H1 (cell line): Measurements from ENCODE around the gene SPATA22. TPM values are rescaled to one million over a fixed set of nuclear protein-coding genes. Genes with fewer than 3 reads are reported as not detected.

Experiments
- CTCF ChIA-PET: fragments of 300-600 bp; sonication (Branson Sonifier 250); formaldehyde crosslinking; loops from one replicate; lab custom pipeline; 2021; ENCODE audit not compliant: partially characterized antibody; lab: Charles Lee
- POLR2A ChIA-PET: fragments of 300-600 bp; sonication (Branson Sonifier 250); formaldehyde crosslinking; loops from one replicate; lab custom pipeline; 2021; ENCODE audit warnings: inconsistent platforms; ENCODE audit not compliant: partially characterized antibody; lab: Charles Lee
- DNase-seq, 2 experiments: peaks; one replicate each; pipeline versions ENCODE4 v3.0.0 to v3.0.0-alpha.2; 2010 to 2022; ENCODE audit warnings: low spot score in 2 of 2, low read depth in 1 of 2, mixed read lengths in 1 of 2
- FAIRE-seq: peaks from 2 replicates; lab custom pipeline; 2011; peaks lifted over from hg19 to GRCh38; lab: Jason Lieb, UNC
- H2AFZ ChIP-seq: 2 replicates; pipeline ENCODE4 v1.8.1; 2012; ENCODE audit warnings: low read length, inconsistent platforms
- H2AK5ac ChIP-seq: 2 replicates; pipeline ENCODE4 v1.6.1; 2013; ENCODE audit warnings: low read depth, low read length
- H2BK120ac ChIP-seq: replicated peaks from 2 replicates; pipeline ENCODE3; 2013; ENCODE audit warnings: low read depth, low read length, inconsistent platforms
- H2BK12ac ChIP-seq: 2 replicates; pipeline ENCODE4 v1.6.1; 2013; ENCODE audit warnings: low read depth, low read length
- H2BK15ac ChIP-seq: 2 replicates; pipeline ENCODE4 v1.6.1; 2013; ENCODE audit warnings: low read length
- H2BK20ac ChIP-seq: 2 replicates; pipeline ENCODE4 v1.6.1; 2013; ENCODE audit warnings: low read length
- H2BK5ac ChIP-seq: 2 replicates; pipeline ENCODE4 v1.6.1; 2013; ENCODE audit warnings: low read depth, low read length
- H3K14ac ChIP-seq: 2 replicates; pipeline ENCODE4 v1.6.1; 2013; ENCODE audit warnings: inconsistent platforms; ENCODE audit not compliant: insufficient read length
- H3K18ac ChIP-seq: 2 replicates; pipeline ENCODE4 v1.6.1; 2013; ENCODE audit warnings: low read length; ENCODE audit errors: extremely low read depth
- H3K23ac ChIP-seq: 2 replicates; pipeline ENCODE4 v1.6.1; 2013; ENCODE audit warnings: inconsistent platforms; ENCODE audit not compliant: insufficient read length
- H3K23me2 ChIP-seq: 2 replicates; pipeline ENCODE4 v1.6.1; 2013; ENCODE audit warnings: low read depth, low read length
- H3K27ac ChIP-seq: 2 replicates; pipeline ENCODE4 v1.6.1; 2011; ENCODE audit warnings: low read depth, low read length, inconsistent platforms
- H3K27me3 ChIP-seq, 4 experiments: replicated peaks in 1 of 4; 1 replicate in 1 of 4; 2 replicates in 3 of 4; pipeline versions ENCODE4 v1.6.1 to v1.8.1; 2011 to 2013; ENCODE audit warnings: low read length in 3 of 4, mild to moderate bottlenecking in 3 of 4, inconsistent platforms in 2 of 4, mixed read lengths in 2 of 4, moderate library complexity in 1 of 4; ENCODE audit not compliant: control insufficient read depth in 3 of 4, insufficient read depth in 3 of 4; ENCODE audit errors: extremely low read depth in 1 of 4
- H3K36me3 ChIP-seq, 4 experiments: 2 replicates each; pipeline versions ENCODE4 v1.6.1 to v1.8.1; 2011 to 2013; ENCODE audit warnings: mild to moderate bottlenecking in 4 of 4, low read length in 3 of 4, moderate library complexity in 2 of 4, control low read depth in 1 of 4, inconsistent platforms in 1 of 4; ENCODE audit not compliant: insufficient read depth in 4 of 4, control insufficient read depth in 2 of 4
- H3K4ac ChIP-seq: replicated peaks from 2 replicates; pipeline ENCODE3; 2013; ENCODE audit warnings: low read length, low read depth, mixed read lengths, inconsistent platforms; ENCODE audit not compliant: insufficient read length
- H3K4me1 ChIP-seq, 4 experiments: replicated peaks in 1 of 4; 1 replicate in 1 of 4; 2 replicates in 3 of 4; pipeline versions ENCODE4 v1.6.1 to v1.8.1; 2011 to 2013; ENCODE audit warnings: low read length in 3 of 4, inconsistent platforms in 2 of 4, mixed read lengths in 1 of 4; ENCODE audit not compliant: insufficient read depth in 4 of 4, control insufficient read depth in 3 of 4
- H3K4me2 ChIP-seq, 2 experiments: 2 replicates each; pipeline versions ENCODE4 v1.6.1 to v1.8.1; 2011 to 2013; ENCODE audit warnings: low read depth in 2 of 2, low read length in 2 of 2, control low read depth in 1 of 2, inconsistent platforms in 1 of 2, mild to moderate bottlenecking in 1 of 2; ENCODE audit not compliant: insufficient read depth in 1 of 2
- H3K4me3 ChIP-seq, 4 experiments: fragments of 200-600, 300-600 bp in 1 of 4; sonication (generic), shearing (Covaris generic), sonication (Bioruptor Twin) in 1 of 4; 2 replicates each; pipeline versions ENCODE4 v1.5.1 to v1.8.1; 2011 to 2016; ENCODE audit warnings: low read length in 4 of 4, low read depth in 3 of 4, control low read depth in 2 of 4, inconsistent platforms in 2 of 4, mild to moderate bottlenecking in 2 of 4, mixed read lengths in 1 of 4, moderate library complexity in 1 of 4; ENCODE audit not compliant: insufficient read depth in 2 of 4; ENCODE audit errors: extremely low read depth in 1 of 4
- H3K56ac ChIP-seq: replicated peaks from 2 replicates; pipeline ENCODE3; 2013; ENCODE audit warnings: low read depth, mild to moderate bottlenecking, mixed read lengths, low read length, inconsistent platforms; ENCODE audit not compliant: insufficient read length
- H3K79me1 ChIP-seq: 2 replicates; pipeline ENCODE4 v1.6.1; 2013; ENCODE audit warnings: low read depth, low read length, control low read depth
- H3K79me2 ChIP-seq, 2 experiments: 2 replicates each; pipeline versions ENCODE4 v1.6.1 to v1.8.1; 2012 to 2013; ENCODE audit warnings: low read length in 2 of 2, mild to moderate bottlenecking in 2 of 2, inconsistent platforms in 1 of 2; ENCODE audit not compliant: insufficient read depth in 2 of 2, control insufficient read depth in 1 of 2
- H3K9ac ChIP-seq, 4 experiments: replicated peaks in 1 of 4; 1 replicate in 1 of 4; 2 replicates in 3 of 4; pipeline versions ENCODE4 v1.6.1 to v1.8.1; 2011 to 2013; ENCODE audit warnings: low read depth in 3 of 4, low read length in 3 of 4, control low read depth in 2 of 4, mild to moderate bottlenecking in 2 of 4, moderate library complexity in 2 of 4, inconsistent platforms in 1 of 4; ENCODE audit errors: extremely low read depth in 1 of 4
- H3K9me3 ChIP-seq, 2 experiments: 2 replicates each; pipeline versions ENCODE4 v1.6.1 to v1.8.1; 2012 to 2013; ENCODE audit warnings: mild to moderate bottlenecking in 2 of 2, moderate library complexity in 2 of 2, control low read depth in 1 of 2, inconsistent platforms in 1 of 2, low read depth in 1 of 2, low read length in 1 of 2, mixed read lengths in 1 of 2; ENCODE audit not compliant: insufficient read depth in 2 of 2
- H4K20me1 ChIP-seq, 2 experiments: replicated peaks in 1 of 2; 2 replicates each; pipeline versions ENCODE3 to v1.8.1; 2011 to 2013; ENCODE audit warnings: inconsistent platforms in 2 of 2, low read length in 2 of 2, mild to moderate bottlenecking in 1 of 2; ENCODE audit not compliant: insufficient read depth in 2 of 2, control insufficient read depth in 1 of 2
- H4K5ac ChIP-seq: 2 replicates; pipeline ENCODE4 v1.6.1; 2013; ENCODE audit warnings: low read length, low read depth, mixed read lengths, inconsistent platforms; ENCODE audit not compliant: insufficient read length
- H4K8ac ChIP-seq: 2 replicates; pipeline ENCODE4 v1.8.0; 2013; ENCODE audit warnings: mild to moderate bottlenecking, moderate library complexity, low read length, inconsistent platforms; ENCODE audit not compliant: insufficient read depth; ENCODE audit errors: extremely low read depth
- H4K91ac ChIP-seq: replicated peaks from 2 replicates; pipeline ENCODE3; 2013; ENCODE audit warnings: low read length, mixed read lengths, inconsistent platforms; ENCODE audit not compliant: insufficient read length
- ASH2L ChIP-seq: fragments of 200-600, 300-600 bp; sonication (generic); IDR thresholded peaks from one replicate; pipeline ENCODE4 v1.7.1; 2017; ENCODE audit warnings: low read length
- CEBPB ChIP-seq: IDR thresholded peaks from 2 replicates; pipeline ENCODE4 v1.6.1; 2012; ENCODE audit warnings: low read depth, low read length
- CHD2 ChIP-seq: IDR thresholded peaks from 2 replicates; pipeline ENCODE4 v1.6.1; 2012; ENCODE audit warnings: low read length, improper control_type of control experiment
- CTCF ChIP-seq, 3 experiments: IDR thresholded peaks; 1 replicate in 2 of 3; 2 replicates in 1 of 3; pipeline versions ENCODE4 v1.5.1 to v1.6.1; 2011; ENCODE audit warnings: low read length in 3 of 3, mild to moderate bottlenecking in 3 of 3, inconsistent platforms in 2 of 3, low read depth in 1 of 3, moderate library complexity in 1 of 3; ENCODE audit not compliant: insufficient read depth in 1 of 3; ENCODE audit errors: control extremely low read depth in 1 of 3
- EGR1 ChIP-seq: IDR thresholded peaks from 2 replicates; pipeline ENCODE4 v1.6.1; 2011; ENCODE audit warnings: low read depth, low read length, borderline replicate concordance
- GABPA ChIP-seq: IDR thresholded peaks from 2 replicates; pipeline ENCODE4 v1.6.1; 2011; ENCODE audit warnings: mild to moderate bottlenecking, low read length, moderate library complexity, borderline replicate concordance; ENCODE audit not compliant: insufficient read depth
- KDM5A ChIP-seq: fragments of 200-600 bp; IDR thresholded peaks from 2 replicates; pipeline ENCODE4 v1.7.1; 2012; ENCODE audit warnings: mild to moderate bottlenecking, low read length, inconsistent platforms, mixed read lengths
- MAFK ChIP-seq: IDR thresholded peaks from 2 replicates; pipeline ENCODE4 v1.6.1; 2012; ENCODE audit warnings: low read depth, mild to moderate bottlenecking, improper control_type of control experiment, low read length
- NRF1 ChIP-seq: IDR thresholded peaks from 2 replicates; pipeline ENCODE4 v1.6.1; 2011; ENCODE audit warnings: mild to moderate bottlenecking, low read depth, low read length, improper control_type of control experiment
- POLR2AphosphoS5 ChIP-seq: IDR thresholded peaks from 2 replicates; pipeline ENCODE4 v1.6.1; 2011; ENCODE audit warnings: low read depth, low read length
- RXRA ChIP-seq: IDR thresholded peaks from 2 replicates; pipeline ENCODE4 v1.6.1; 2011; ENCODE audit warnings: low read depth, mild to moderate bottlenecking, low read length, moderate library complexity; ENCODE audit not compliant: insufficient read depth
- SIN3A ChIP-seq, 2 experiments: IDR thresholded peaks in 1 of 2; conservative IDR thresholded peaks in 1 of 2; 2 replicates each; pipeline ENCODE4 v1.6.1; 2011 to 2012; ENCODE audit warnings: low read length in 2 of 2, improper control_type of control experiment in 1 of 2, low read depth in 1 of 2, mild to moderate bottlenecking in 1 of 2
- SUZ12 ChIP-seq: fragments of 200-600 bp; sonication (generic); IDR thresholded peaks from 2 replicates; pipeline ENCODE4 v1.6.1; 2012; ENCODE audit warnings: mild to moderate bottlenecking, inconsistent platforms, low read length, moderate library complexity, mixed read lengths
- WGBS, 2 experiments: shearing (Covaris generic) in 1 of 2; methylation state at CpG; one replicate each; pipeline versions ENCODE4 v1.1.6 to v1.1.7; 2013 to 2015; ENCODE audit warnings: low lambda C conversion rate in 2 of 2, mixed read lengths in 2 of 2, inconsistent platforms in 1 of 2, low coverage in 1 of 2, missing lambda C conversion rate in 1 of 2; ENCODE audit not compliant: insufficient replicate concordance in 2 of 2, insufficient coverage in 1 of 2, insufficient read length in 1 of 2; ENCODE audit errors: extremely low coverage in 1 of 2, missing lambda C conversion rate in 1 of 2; 5-methylcytosine and 5-hydroxymethylcytosine counted together
- polyA plus RNA-seq, 7 experiments: library from polyadenylated mRNA; depleted of rRNA in 3 of 7; stranded (reverse) in 5 of 7; unstranded in 2 of 7; fragments of >200 nt in 5 of 7; fragments of 200-250 nt in 2 of 7; gene quantifications; 1 replicate in 5 of 7; 2 replicates in 1 of 7; 4 replicates in 1 of 7; pipeline versions ENCODE4 v1.2.1 to v1.2.3, GENCODE V29; 2011 to 2013; ENCODE audit warnings: missing spikeins in 2 of 7, mixed read lengths in 2 of 7
- total RNA-seq: library from RNA; stranded (reverse); fragmentation: NEBNext Ultra II Directional; extraction: Animal tissue kit (Norgen Biotek cat#: 25700); gene quantifications from 2 replicates; pipeline ENCODE4 v1.2.1, GENCODE V29; 2021

Gene SPATA22
- total and polyA plus RNA-seq, 2 of the 8 experiments (the other 6 are each of a cell fraction or from before 2014, with no cell fraction given) = 0.06 TPM; not detected in 1

- no peak overlapping the region for H2BK5ac ChIP-seq
- no peak overlapping the region for H4K5ac ChIP-seq
- DNase-seq (no peak), FAIRE-seq (no peak)
- H2BK20ac ChIP-seq = no peak overlapping the region
- no peak overlapping the region for H3K4ac ChIP-seq
- no peak overlapping the region for H3K4me2 ChIP-seq
- peaks cover 0 to 5% (median 0%) of the 10 kb centered on the region in 4 experiments; a peak in 2 of 7 replicates for H3K4me1 ChIP-seq
- no peaks in the 10 kb centered on the region for H3K79me1 ChIP-seq
- H2BK120ac ChIP-seq = no peak overlapping the region
- no peak overlapping the region for H3K18ac ChIP-seq
- H3K23ac ChIP-seq = no peak overlapping the region
- no peak overlapping the region for H4K8ac ChIP-seq
- POLR2A ChIA-PET = no interaction called here
- no peak overlapping the region for H2BK12ac ChIP-seq
- no peaks in the 10 kb centered on the region for H4K20me1 ChIP-seq
- no peak overlapping the region for H2BK15ac ChIP-seq
- H4K91ac ChIP-seq = no peak overlapping the region
- no peak overlapping the region; the same call in 1 of the 2 replicates for H2AFZ ChIP-seq
- H3K14ac ChIP-seq = no peak overlapping the region
- H3K27ac ChIP-seq = no peak overlapping the region
- H3K56ac ChIP-seq = no peak overlapping the region
- 92% methylated on average over 4 of the region's 4 CpGs; no CpG with 5 or more reads in 1 of the 2 experiments for WGBS, 2 experiments
- H3K23me2 ChIP-seq = no peaks in the 10 kb centered on the region
- no peaks in the 10 kb centered on the region for H3K9me3 ChIP-seq
- no peaks in the 10 kb centered on the region for H3K36me3 ChIP-seq
- H3K79me2 ChIP-seq = no peaks in the 10 kb centered on the region
- no peak overlapping the region for H3K9ac ChIP-seq
- CTCF ChIA-PET = no interaction called here
- H3K27me3 ChIP-seq = no peaks in the 10 kb centered on the region
- no peak overlapping the region for H3K4me3 ChIP-seq
- no peak overlapping the region for H2AK5ac ChIP-seq
- TF ChIP-seq NRF1 (no peak), KDM5A (no peak), POLR2AphosphoS5 (no peak), RXRA (no peak), GABPA (no peak), MAFK (no peak), ASH2L (no peak), CTCF (IDR thresholded peaks at IDR 0.05; ENCODE audit: control extremely low read depth in 1 of 3, insufficient read depth in 1 of 3, low read depth in 1 of 3, low read length in 3 of 3) (no peak), EGR1 (no peak), SUZ12 (no peak), CHD2 (no peak), SIN3A (conservative IDR thresholded peaks at IDR 0.05 in 1 of 2, IDR thresholded peaks at IDR 0.05 in 1 of 2; ENCODE audit: low read depth in 1 of 2, low read length in 2 of 2) (no peak), CEBPB (no peak)
Observed at GRCh38 chr17:3475251-3475685, 3.6 kb upstream of the SPATA22 start.
